ENCODE measurements around the gene KDM5B.
"Not testable (repeated sequence)": the region's sequence is repeated elsewhere in the genome, so short reads cannot be mapped to it uniquely, and the experiment has no call there.

KDM5B gene

DNA sequence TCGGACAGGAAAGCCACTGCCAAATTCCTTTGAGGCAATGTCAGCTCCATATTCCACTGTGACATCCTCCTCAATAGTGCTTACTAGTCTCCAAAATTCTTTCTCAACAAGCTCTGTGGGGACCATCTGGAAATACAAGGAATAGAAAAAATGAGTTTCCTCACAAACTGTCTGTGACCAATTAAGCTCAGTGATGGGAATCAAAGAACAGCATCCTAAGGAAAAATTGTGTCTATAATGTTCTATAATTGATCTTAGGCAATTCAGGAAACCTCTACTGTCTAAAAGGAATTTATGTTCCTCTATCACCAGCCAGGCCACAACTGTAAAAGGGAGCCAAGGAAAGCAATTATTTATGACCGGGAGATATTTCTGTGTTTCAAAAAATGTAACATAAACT lies 51.8 kb downstream of the KDM5B start:
- TF ChIP-seq, protein P1, sequence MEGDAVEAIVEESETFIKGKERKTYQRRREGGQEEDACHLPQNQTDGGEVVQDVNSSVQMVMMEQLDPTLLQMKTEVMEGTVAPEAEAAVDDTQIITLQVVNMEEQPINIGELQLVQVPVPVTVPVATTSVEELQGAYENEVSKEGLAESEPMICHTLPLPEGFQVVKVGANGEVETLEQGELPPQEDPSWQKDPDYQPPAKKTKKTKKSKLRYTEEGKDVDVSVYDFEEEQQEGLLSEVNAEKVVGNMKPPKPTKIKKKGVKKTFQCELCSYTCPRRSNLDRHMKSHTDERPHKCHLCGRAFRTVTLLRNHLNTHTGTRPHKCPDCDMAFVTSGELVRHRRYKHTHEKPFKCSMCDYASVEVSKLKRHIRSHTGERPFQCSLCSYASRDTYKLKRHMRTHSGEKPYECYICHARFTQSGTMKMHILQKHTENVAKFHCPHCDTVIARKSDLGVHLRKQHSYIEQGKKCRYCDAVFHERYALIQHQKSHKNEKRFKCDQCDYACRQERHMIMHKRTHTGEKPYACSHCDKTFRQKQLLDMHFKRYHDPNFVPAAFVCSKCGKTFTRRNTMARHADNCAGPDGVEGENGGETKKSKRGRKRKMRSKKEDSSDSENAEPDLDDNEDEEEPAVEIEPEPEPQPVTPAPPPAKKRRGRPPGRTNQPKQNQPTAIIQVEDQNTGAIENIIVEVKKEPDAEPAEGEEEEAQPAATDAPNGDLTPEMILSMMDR (conservative IDR thresholded peaks at IDR 0.05), result no peak
- TF ChIP-seq ZFX (IDR thresholded peaks at IDR 0.05), result no peak
- no peak overlapping the region for H3K27ac ChIP-seq

DNA sequence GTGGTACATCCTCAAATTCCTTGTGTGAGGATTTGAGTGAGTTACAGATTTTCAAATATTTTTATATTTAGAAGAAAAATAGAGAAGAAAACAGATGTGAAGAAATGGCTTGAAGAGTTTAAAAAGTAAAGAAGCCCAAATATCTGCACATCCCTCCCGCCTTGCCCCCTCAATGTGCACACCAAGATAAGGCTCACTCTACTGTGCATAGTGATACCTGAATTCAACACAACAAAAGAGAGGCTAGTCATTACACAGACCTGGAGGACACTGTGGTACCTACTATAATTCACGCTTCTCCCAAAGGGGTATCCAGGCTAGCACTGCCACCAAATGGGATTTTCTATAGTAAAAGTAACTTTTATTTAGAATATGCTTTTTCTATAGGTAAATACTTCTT lies 53.9 kb downstream of the KDM5B start:
- no peak for TF ChIP-seq ZFX (IDR thresholded peaks at IDR 0.05)
- TF ChIP-seq, protein P1 (conservative IDR thresholded peaks at IDR 0.05), result no peak

DNA sequence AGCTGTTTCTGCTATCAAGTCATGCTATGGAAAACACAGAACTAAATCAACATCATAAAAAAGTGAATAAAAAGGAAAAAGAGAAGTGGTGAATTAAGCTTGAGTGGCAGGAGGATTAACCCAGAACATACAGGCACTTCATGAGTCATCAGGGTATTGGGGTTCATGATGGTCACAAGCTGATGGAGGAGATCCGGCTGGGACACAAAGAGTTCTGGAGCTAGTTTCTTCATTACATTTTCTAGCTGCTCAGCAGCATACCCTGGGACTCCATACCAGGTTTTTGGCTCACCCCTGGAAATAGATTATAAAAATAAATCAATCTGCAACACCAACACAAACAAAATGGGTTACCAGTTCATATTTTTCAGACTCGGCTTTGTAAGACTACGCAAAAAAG lies 55.4 kb downstream of the KDM5B start:
- TF ChIP-seq, protein P1 (conservative IDR thresholded peaks at IDR 0.05), result no peak
- no peak for TF ChIP-seq ZFX (IDR thresholded peaks at IDR 0.05)

More for the DNA sequence above, 53.9 kb downstream of the KDM5B start:
- no peak overlapping the region for H3K27ac ChIP-seq

DNA sequence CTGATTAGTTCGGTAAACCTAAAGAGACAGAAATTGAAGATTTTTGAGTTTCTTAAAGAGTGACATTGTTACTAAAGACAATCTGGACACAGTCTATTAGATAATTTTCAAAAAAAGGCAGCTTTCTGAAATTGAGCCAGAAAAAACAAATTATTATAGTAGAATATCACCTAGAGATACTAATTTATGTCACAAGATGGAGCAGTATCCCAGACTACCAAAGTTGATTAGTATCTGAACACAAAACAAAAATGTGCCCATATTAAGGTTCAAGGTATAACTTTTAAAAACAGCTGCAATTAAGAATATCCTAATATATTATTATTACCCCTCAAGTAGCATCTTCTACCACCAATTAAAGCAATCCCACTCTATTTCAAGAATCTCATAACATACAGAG lies 57.5 kb downstream of the KDM5B start:
- no peak overlapping the region for H3K27ac ChIP-seq
- no peak for TF ChIP-seq ZFX (IDR thresholded peaks at IDR 0.05)
- TF ChIP-seq, protein P1 (conservative IDR thresholded peaks at IDR 0.05), result peak; percentile 22

More for the DNA sequence above, 55.4 kb downstream of the KDM5B start:
- H3K27ac ChIP-seq, result no peak overlapping the region

DNA sequence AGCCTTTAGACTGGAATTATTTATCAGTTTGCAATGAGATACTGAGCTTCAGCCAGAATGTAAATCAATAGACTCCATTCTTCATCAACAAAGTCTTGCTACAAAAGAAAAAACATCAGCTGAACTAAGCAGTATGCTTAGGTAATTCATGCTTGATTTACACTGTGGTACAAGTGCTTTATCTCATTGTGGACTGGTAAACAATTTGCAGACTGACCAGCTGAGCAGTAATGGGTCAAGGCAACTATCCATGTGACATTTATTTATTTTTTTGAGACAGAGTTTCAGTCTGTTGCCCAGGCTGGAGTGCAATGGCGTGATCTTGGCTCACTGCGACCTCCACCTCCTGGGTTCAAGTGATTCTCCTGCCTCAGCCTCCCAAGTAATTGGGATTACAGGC lies 58.2 kb downstream of the KDM5B start:
- TF ChIP-seq, protein P1 (conservative IDR thresholded peaks at IDR 0.05), result no peak
- no peak for TF ChIP-seq ZFX (IDR thresholded peaks at IDR 0.05)

DNA sequence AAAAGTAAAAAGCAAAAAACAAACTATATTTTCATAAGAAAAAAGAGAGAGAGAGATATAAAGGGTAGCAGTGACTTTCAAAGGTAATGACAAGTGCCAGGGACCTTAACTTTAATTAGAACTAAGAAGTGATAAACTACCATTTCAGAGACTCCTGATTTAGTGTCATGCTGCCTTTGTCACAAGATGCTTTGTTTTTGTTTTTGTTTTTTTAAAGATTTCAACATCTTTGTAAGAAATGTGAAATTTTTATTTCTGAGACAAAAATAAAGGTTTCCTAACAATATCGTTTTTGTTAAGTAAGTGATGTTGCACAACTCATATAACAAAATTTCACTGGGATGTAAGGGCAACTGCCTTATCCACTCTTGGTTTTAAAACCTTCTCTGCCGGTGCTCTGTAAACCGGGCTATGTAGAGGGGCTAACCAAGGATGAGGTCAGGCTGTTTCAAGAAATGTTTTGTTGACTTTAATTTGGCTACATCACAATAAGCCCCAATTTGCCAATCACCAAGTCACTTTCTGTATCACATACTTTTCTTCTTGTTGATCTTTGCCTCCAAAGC lies 62.8 kb downstream of the KDM5B start:
- TF ChIP-seq, protein P1 (conservative IDR thresholded peaks at IDR 0.05), result no peak
- TF ChIP-seq ZFX (IDR thresholded peaks at IDR 0.05), result no peak
- no peak overlapping the region for H3K27ac ChIP-seq

More for the DNA sequence above, 58.2 kb downstream of the KDM5B start:
- H3K27ac ChIP-seq, result no peak overlapping the region

DNA sequence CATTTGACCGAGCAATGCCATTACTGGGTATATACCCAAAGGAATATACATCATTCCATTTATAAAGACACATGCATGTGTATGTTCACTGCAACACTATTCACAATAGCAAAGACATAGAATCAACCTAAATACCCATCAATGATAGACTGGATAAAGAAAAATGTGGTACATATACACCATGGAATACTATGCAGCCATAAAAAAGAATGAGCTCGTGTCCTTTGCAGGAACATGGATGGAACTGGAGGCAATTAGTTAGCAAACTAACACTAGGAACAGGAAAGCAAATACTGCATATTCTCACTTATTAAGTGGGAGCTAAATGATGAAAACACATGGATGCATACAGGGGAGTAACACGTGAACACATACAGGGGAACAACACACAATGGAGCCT lies 63.5 kb downstream of the KDM5B start:
- not testable (repeated sequence) for H3K27ac ChIP-seq

DNA sequence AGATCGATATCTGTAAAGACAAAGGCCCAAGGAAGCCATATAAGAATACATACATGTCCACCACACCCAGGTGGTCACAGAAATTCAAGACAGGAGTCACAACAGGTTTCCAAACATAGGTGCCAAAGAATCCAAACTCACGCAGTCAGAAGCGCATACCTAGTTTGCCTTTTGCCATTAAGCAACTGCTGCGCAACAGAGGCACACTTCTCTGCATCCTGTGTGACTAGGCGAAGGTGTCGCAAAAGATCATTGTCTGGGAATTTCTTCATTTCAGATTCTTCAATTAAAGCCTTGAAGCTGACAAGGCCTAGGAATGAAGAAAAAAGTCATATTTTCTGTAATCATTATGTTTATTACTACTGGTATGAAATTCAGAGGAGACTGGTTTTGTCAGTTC lies 65.7 kb downstream of the KDM5B start:
- no peak overlapping the region for H3K27ac ChIP-seq
- TF ChIP-seq, protein P1 (conservative IDR thresholded peaks at IDR 0.05), result no peak
- TF ChIP-seq ZFX (IDR thresholded peaks at IDR 0.05), result no peak
